Measurements from ENCODE around the gene KNSTRN.

The KNSTRN gene

GRCh38 chr15:40340740-40341400, 41.7 kb upstream of the KNSTRN start, which contains the start of gene CCDC9B (continued):
- TF ChIP-seq HIC1 (tag by site-specific recombination; IDR thresholded peaks at IDR 0.05) (peak; percentile 43; the same call in 1 of the 2 replicates), REPIN1 (tag by site-specific recombination; IDR thresholded peaks at IDR 0.05; ENCODE audit: low read depth) (no peak), ZNF23 (tag by site-specific recombination; IDR thresholded peaks at IDR 0.05; ENCODE audit: borderline replicate concordance) (no peak), ZNF366 (tag by site-specific recombination; conservative IDR thresholded peaks at IDR 0.05) (no peak), PRDM1 (tag by site-specific recombination; IDR thresholded peaks at IDR 0.05) (no peak), GFI1B (tag by site-specific recombination; IDR thresholded peaks at IDR 0.05) (no peak), ZNF433 (tag by site-specific recombination; IDR thresholded peaks at IDR 0.05; ENCODE audit: low read depth) (no peak), BCL11A (tag by site-specific recombination; IDR thresholded peaks at IDR 0.05; ENCODE audit: low read depth) (no peak), ZNF837 (tag by site-specific recombination; IDR thresholded peaks at IDR 0.05) (no peak), ZSCAN23 (tag by site-specific recombination; IDR thresholded peaks at IDR 0.05) (no peak), ZBTB48 (tag by site-specific recombination; IDR thresholded peaks at IDR 0.05) (no peak), ZNF362 (tag by site-specific recombination; IDR thresholded peaks at IDR 0.05) (no peak), ZSCAN30 (tag by site-specific recombination; IDR thresholded peaks at IDR 0.05) (0 out of 2 replicates have a peak, but pooled peaks have one; percentile 33), KLF9 (tag by site-specific recombination; IDR thresholded peaks at IDR 0.05; ENCODE audit: low read depth) (no peak), ZNF423 (tag by site-specific recombination; IDR thresholded peaks at IDR 0.05) (no peak), SP7 (tag by site-specific recombination; IDR thresholded peaks at IDR 0.05) (peak; percentile 43; the same call in 1 of the 2 replicates), ZNF391 (tag by site-specific recombination; IDR thresholded peaks at IDR 0.05; ENCODE audit: borderline replicate concordance, low read depth) (no peak), ZFHX2 (tag by site-specific recombination; conservative IDR thresholded peaks at IDR 0.05) (0 out of 2 replicates have a peak, but pooled peaks have one; percentile 10), ZBTB21 (tag by site-specific recombination; IDR thresholded peaks at IDR 0.05) (no peak), ZNF521 (tag by site-specific recombination; IDR thresholded peaks at IDR 0.05) (no peak), CTCF (tag by site-specific recombination; IDR thresholded peaks at IDR 0.05) (no peak), EGR2 (tag by site-specific recombination; IDR thresholded peaks at IDR 0.05; ENCODE audit: low read depth) (no peak), ZNF266 (tag by site-specific recombination; IDR thresholded peaks at IDR 0.05; ENCODE audit: low read depth) (no peak), ZFP37 (tag by site-specific recombination; IDR thresholded peaks at IDR 0.05) (no peak), ZSCAN16 (tag by site-specific recombination; IDR thresholded peaks at IDR 0.05) (no peak), ZNF174 (tag by site-specific recombination; IDR thresholded peaks at IDR 0.05) (no peak), ZNF248 (tag by site-specific recombination; IDR thresholded peaks at IDR 0.05) (no peak), ZNF501 (tag by site-specific recombination; IDR thresholded peaks at IDR 0.05) (no peak), ZNF398 (tag by site-specific recombination; IDR thresholded peaks at IDR 0.05) (no peak), ZBTB11 (tag by site-specific recombination; conservative IDR thresholded peaks at IDR 0.05; ENCODE audit: low read depth) (no peak), FEZF1 (tag by site-specific recombination; IDR thresholded peaks at IDR 0.05) (peak; percentile 58)
